IPS-NIHi11 (cell line): ENCODE data around the gene S100P.
A peak's percentile ranks its signal among the peaks of the same experiment; 100 is the strongest.
"Not testable (repeated sequence)": the region's sequence is repeated elsewhere in the genome, so short reads cannot be mapped to it uniquely, and the experiment has no call there.

Experiments used
- DNase-seq: peaks from one replicate; pipeline ENCODE4 v3.0.0; 2012; ENCODE audit warnings: mixed read lengths, low spot score

Gene S100P

DNA sequence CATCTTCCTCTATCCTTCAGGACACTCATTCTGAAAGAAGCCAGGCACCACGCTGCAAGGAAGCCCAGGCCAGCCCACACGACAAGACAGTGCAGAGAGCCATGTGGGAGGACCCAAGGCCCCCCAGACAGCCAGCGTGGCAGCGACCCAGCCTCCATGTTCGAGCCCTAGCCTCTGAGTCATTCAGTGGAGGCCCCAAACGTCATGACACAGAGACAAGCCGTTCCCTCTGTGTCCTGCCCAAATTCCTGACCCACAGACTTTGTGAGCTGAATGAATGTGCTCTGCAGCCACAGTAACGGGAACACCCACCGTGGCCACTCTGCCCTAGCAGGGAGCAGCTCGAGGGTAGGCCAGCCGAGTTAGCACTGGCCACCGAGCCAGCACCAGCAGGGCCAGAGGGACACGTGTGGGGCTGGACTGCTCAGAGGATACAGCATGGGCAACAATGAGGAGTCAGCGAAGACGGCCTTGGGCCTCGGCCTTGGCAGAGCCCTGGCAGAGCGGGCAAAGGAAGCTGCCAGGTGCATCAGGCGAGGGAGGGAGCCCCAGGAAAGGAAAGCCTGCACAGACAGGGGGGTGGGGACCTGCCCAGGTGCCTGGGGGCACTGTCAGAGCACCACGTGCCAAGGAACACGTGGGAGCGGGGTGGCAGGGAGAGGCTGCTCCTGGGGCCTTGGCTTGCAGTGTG, 30.9 kb downstream of the S100P start:
- no peak for DNase-seq

- DNase-seq, result not testable (repeated sequence)
Observed at GRCh38 chr4:6725427-6725961, 31.8 kb downstream of the S100P start.

GRCh38 chr4:6727081-6727942, 33.6 kb downstream of the S100P start:
- DNase-seq, result peak; percentile 51

GRCh38 chr4:6727943-6728250, 34.2 kb downstream of the S100P start:
- no peak for DNase-seq

GRCh38 chr4:6728320-6729029, 34.8 kb downstream of the S100P start:
- no peak for DNase-seq

- no peak for DNase-seq
Observed at GRCh38 chr4:6730603-6731317, 37.1 kb downstream of the S100P start.

DNA sequence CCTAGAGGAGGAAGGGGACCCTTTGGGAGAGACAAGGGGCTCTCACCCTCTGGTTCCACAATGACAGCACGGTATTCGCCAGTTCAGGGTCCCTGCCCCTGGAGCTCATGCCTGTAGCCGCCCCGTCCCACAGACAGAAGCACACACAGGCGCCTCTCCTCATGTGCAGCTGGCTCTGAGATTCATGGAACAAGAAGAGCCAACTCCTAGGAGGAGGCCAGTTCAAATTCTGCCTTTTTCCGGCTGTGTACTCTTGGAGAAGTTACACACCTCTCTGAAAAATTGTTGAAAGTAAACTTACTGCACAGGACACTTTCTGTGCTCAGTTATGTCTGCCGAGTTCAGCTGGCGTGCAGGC, 37.6 kb downstream of the S100P start:
- no peak for DNase-seq

DNA sequence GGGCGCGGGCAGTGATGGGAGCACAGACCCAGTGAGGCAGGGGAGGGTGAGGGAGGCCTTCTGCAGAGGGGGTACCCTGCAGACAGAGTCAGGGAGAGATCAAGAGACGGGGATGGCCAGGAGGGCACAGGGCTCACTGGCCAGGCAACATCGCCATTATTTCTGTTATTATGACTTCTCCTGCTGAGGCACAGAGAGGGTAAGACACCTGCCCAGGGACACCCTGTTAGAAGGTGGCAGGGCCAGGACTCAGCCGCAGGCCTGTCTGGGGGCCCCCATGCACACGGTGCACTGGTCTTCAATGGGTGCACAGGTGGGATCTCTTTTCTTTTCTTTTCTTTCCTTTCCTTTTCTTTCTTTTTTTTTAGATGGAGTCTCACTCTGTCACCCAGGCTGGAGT, 38.1 kb downstream of the S100P start:
- no peak for DNase-seq

DNA sequence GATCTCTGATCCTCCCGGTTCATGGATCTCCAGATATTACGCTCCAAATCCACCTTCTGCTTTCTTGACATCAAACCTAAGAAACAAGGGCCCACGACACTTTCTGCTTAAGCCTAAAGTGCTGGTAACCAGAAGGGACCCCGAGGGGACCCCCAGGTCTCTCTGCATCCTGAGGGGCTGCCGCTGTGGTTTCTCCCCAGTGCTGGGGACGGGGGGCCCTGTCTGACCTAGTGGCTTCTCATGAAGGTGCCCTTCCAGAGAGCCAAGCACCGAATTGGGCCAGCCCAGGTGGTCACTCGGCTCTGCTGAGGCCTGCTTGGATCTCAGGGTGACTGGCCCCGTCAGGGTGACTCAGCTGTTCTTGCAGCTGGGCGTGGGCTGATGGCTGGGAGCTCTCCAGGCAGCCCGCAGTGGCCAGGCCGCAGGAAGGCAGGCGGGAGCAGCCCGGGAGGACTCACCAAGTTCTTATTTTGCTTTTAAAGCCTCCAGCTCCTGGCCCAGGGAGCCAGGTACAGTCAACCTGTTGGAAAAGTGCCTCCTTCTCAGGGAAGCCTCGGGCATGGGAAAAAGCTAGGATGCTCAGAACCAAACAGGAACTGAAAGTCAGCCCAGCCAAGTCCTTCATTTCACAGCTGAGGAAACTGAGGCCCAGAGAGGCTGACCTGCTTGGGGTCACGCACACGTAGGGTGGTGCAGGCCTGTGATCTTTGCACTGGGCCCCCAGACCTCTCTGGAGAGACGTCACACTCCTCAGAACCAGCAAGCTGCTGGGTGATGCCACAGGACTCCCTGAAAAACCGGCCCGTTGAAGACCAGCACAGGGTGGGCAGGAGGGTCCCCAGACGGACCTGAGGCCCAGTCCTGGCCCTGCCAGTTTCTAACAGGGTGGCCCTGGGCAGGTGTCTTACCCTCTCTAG, 39.0 kb downstream of the S100P start:
- DNase-seq, result peak; percentile 61

GRCh38 chr4:6733358-6734164, 39.9 kb downstream of the S100P start:
- peak; percentile 5 for DNase-seq

GRCh38 chr4:6734165-6734786, 40.6 kb downstream of the S100P start:
- peak; percentile 4 for DNase-seq

- DNase-seq, result no peak
Observed at GRCh38 chr4:6739920-6740319, 46.2 kb downstream of the S100P start.

GRCh38 chr4:6740347-6740746, 46.7 kb downstream of the S100P start:
- no peak for DNase-seq

GRCh38 chr4:6742507-6742906, 48.8 kb downstream of the S100P start:
- DNase-seq, result no peak

DNA sequence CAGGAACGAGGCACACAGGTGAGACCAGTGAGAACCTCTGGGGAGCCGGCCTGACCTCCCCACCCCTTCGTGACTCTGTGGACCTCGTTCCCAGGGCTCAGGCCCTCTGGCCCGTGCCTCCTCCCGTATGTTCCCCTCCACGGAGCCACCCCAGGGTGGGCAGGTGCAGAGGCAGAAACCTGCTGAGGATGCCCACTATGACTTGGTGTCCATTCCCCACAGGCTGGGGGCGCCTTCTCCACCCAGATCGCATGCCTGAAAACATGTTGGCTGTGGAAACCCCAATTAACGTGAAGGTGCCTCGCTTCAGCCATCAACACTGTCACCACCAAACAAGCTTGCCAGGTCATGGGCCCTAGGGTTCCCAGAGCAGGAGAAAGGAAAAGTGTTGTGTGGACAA, 49.3 kb downstream of the S100P start:
- no peak for DNase-seq
